Bladder microvascular endothelial cell (primary cell): ENCODE results near the gene TMEM8B. TPM values are rescaled to one million over a fixed set of nuclear protein-coding genes. Genes with fewer than 3 reads are reported as not detected.

Experiments used
- total RNA-seq: library from RNA; depleted of rRNA; stranded (reverse); fragments of >200 nt; gene quantifications from 2 replicates; pipeline ENCODE4 v1.2.3, GENCODE V29; 2014

The TMEM8B gene
- 0.16 and 0.57 TPM in 2 replicates for total RNA-seq

GRCh38 chr9:35829084-35829763 lies at the start of gene TMEM8B:
TMEM8B (plus strand) TSS chr9:35829228; CDS start chr9:35829448, 220 bp downstream.

GRCh38 chr9:35791297-35791921 lies 37.6 kb upstream of the TMEM8B start, which contains the start of gene NPR2:
NPR2 (plus strand) TSS chr9:35791591; CDS start chr9:35792409, 818 bp downstream.

GRCh38 chr9:35812025-35812602 lies 16.9 kb upstream of the TMEM8B start, which contains the start of gene SPAG8:
SPAG8 (minus strand) TSS chr9:35812262; CDS start chr9:35812147, 115 bp downstream.

GRCh38 chr9:35814841-35815543 lies 14.0 kb upstream of the TMEM8B start, which contains the start of gene HINT2:
HINT2 (minus strand) TSS chr9:35815042; CDS start chr9:35814979, 63 bp downstream.

GRCh38 chr9:35828716-35829083 lies 328 bp upstream of the TMEM8B start, which contains the start of gene FAM221B:
FAM221B (minus strand) TSS chr9:35828732; CDS start chr9:35826161, 2,571 bp downstream.

GRCh38 chr9:35870351-35870923 lies 41.4 kb downstream of the TMEM8B start, which contains the start of gene OR13J1:
OR13J1 (minus strand) TSS chr9:35870401; CDS start chr9:35870401, 0 bp downstream.

GRCh38 chr9:35905912-35906679 lies 77.1 kb downstream of the TMEM8B start, which contains the start of gene HRCT1:
HRCT1 (plus strand) TSS chr9:35906202; CDS start chr9:35906288, 86 bp downstream.

GRCh38 chr9:35909274-35909673 lies 80.2 kb downstream of the TMEM8B start, which contains the start of gene SPAAR:
SPAAR (plus strand) TSS chr9:35909490; CDS start chr9:35910464, 974 bp downstream.

Other genes starting within 250 kb of the TMEM8B start
- gene TESK1, start 224.0 kb upstream of the TMEM8B start, total RNA-seq = 4.5 and 8.5 TPM in 2 replicates
- gene CD72, start 210.8 kb upstream of the TMEM8B start, total RNA-seq = 0.13 TPM in 1 of 2 replicates, not detected in the other
- not detected in 2 replicates for gene SIT1, start 178.3 kb upstream of the TMEM8B start, total RNA-seq
- 15,158 and 208,384 TPM in 2 replicates for gene RMRP, start 171.2 kb upstream of the TMEM8B start, total RNA-seq
- 10.3 and 13.6 TPM in 2 replicates for gene CCDC107, start 170.9 kb upstream of the TMEM8B start, total RNA-seq
- 0.65 and 1.5 TPM in 2 replicates for gene ARHGEF39, start 164.0 kb upstream of the TMEM8B start, total RNA-seq
- not detected in 2 replicates for gene CA9, start 155.3 kb upstream of the TMEM8B start, total RNA-seq
- 17.1 and 24.1 TPM in 2 replicates for gene TPM2, start 139.3 kb upstream of the TMEM8B start, total RNA-seq
- gene TLN1, start 97.0 kb upstream of the TMEM8B start, total RNA-seq = 184 and 408 TPM in 2 replicates
- gene CREB3, start 96.6 kb upstream of the TMEM8B start, total RNA-seq = 39.2 and 57.3 TPM in 2 replicates
- 50.3 and 121 TPM in 2 replicates for gene GBA2, start 80.0 kb upstream of the TMEM8B start, total RNA-seq
- gene RGP1, start 79.9 kb upstream of the TMEM8B start, total RNA-seq = 8.6 and 12.1 TPM in 2 replicates
- gene MSMP, start 75.0 kb upstream of the TMEM8B start, total RNA-seq = 6.2 and 90.9 TPM in 2 replicates
- 3.2 and 4.1 TPM in 2 replicates for gene NPR2, start 37.6 kb upstream of the TMEM8B start, total RNA-seq
- gene SPAG8, start 17.0 kb upstream of the TMEM8B start, total RNA-seq = 0.32 TPM in 1 of 2 replicates, not detected in the other
- gene HINT2, start 14.2 kb upstream of the TMEM8B start, total RNA-seq = 7.1 and 25.1 TPM in 2 replicates
- not detected in 2 replicates for gene FAM221B, start 496 bp upstream of the TMEM8B start, total RNA-seq
- gene OR13J1, start 41.2 kb downstream of the TMEM8B start, total RNA-seq = not detected in 2 replicates
- 0.32 and 3.5 TPM in 2 replicates for gene HRCT1, start 77.0 kb downstream of the TMEM8B start, total RNA-seq
- gene SPAAR, start 80.3 kb downstream of the TMEM8B start, total RNA-seq = 3.4 and 5.8 TPM in 2 replicates
- gene OR2S2, start 128.9 kb downstream of the TMEM8B start, total RNA-seq = 0.06 TPM in 1 of 2 replicates, not detected in the other
- 5.5 and 40.2 TPM in 2 replicates for gene RECK, start 207.7 kb downstream of the TMEM8B start, total RNA-seq